ENCODE data around the gene ASIC1.

DNA sequence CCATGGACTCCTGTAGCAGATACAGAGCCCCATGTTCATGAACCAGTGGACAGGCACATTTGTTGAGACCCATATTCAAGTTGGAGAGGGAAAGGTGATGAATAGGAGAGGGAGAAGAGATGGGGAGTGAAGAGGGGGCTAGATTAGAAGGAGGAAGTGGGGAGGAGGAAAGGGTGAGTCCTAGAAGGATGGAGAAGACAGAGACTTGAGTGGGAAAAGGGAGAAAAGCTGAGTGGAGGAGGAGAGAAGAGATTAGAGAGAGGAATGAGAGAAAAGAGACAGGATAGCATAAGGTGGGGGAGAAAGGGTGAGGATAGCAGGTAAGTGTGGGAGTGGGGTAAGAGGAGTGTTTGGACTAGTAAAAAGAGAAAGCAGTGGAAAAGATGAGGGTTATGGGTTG lies 4.9 kb upstream of the ASIC1 start:
- TF ChIP-seq CTCF (IDR thresholded peaks at IDR 0.05) (no peak), POLR2A (IDR thresholded peaks at IDR 0.05) (no peak)
